Left ventricle myocardium inferior (tissue), 1 donor: ENCODE results near the gene ANKFN1. TPM values are rescaled to one million over a fixed set of nuclear protein-coding genes. Genes with fewer than 3 reads are reported as not detected.

Experiments
- DNase-seq: peaks from one replicate; pipeline ENCODE4 v3.0.0-alpha.2; 2020
- H3K27ac ChIP-seq: fragments of 200-600 bp; replicated peaks from 2 replicates; pipeline ENCODE4 v1.8.0; 2021
- H3K27me3 ChIP-seq: fragments of 200-600 bp; 2 replicates; pipeline ENCODE4 v1.8.0; 2021; ENCODE audit warnings: low read depth
- H3K36me3 ChIP-seq: fragments of 200-600 bp; 2 replicates; pipeline ENCODE4 v1.8.0; 2021
- H3K4me1 ChIP-seq: fragments of 200-600 bp; 2 replicates; pipeline ENCODE4 v1.8.0; 2021
- H3K4me3 ChIP-seq: fragments of 200-600 bp; 2 replicates; pipeline ENCODE4 v1.8.0; 2021; ENCODE audit warnings: mild to moderate bottlenecking, moderate library complexity
- H3K9me3 ChIP-seq: fragments of 200-600 bp; replicated peaks from 2 replicates; pipeline ENCODE4 v1.8.0; 2021
- intact Hi-C: fragments of 100-400 bp; cut with micrococcal nuclease; formaldehyde crosslinking; loops from one replicate; pipeline ENCODE4 v1.11.0; 2022
- total RNA-seq: library from RNA; stranded (reverse); fragmentation: NEBNext Ultra II Directional; extraction: Animal tissue kit (Norgen Biotek cat#: 25700); gene quantifications from one replicate; pipeline ENCODE4 v1.2.1, GENCODE V29; 2021
- TF ChIP-seq, protein P1 (sequence below): fragments of 200-600 bp; IDR thresholded peaks from 2 replicates; pipeline ENCODE4 v1.8.0; 2021; ENCODE audit warnings: antibody characterized with exemption, mild to moderate bottlenecking, borderline replicate concordance
- donor health status: DM: no; HTN: yes; CAD: no; lungs with severe emphysema.

Gene ANKFN1
- total RNA-seq, 1 donor from 2014 or later: not detected

DNA sequence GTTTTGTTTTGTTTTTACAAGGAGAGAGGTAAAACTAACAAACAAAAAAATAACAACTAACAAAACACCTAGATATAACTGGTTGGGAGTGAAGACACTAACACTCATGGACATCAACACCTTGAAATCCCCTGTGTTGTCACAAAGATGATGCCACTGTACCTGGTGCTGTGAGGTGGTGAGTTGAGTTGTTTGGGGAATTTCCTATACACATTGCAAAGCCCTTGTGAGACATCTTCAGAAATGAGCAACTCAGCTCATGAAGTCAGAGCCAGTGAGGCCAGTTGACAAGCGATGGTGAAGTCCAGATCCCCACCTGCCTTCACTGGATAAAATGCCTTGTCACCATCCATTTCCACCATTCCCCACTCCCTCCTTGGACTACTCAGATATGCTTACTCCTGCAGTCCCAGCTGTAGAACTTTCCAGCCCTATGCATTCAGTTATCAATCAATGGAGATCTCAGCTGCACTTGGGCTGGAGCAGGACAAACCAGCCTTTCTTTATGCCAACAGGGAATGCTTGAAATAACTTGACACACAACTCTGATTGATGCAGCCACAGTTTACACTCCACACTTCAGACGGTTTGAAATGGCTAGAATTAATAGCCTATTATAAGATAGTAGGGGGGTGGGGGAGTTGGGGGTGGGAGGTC, 22.2 kb downstream of the ANKFN1 start:
- TF ChIP-seq, protein P1, sequence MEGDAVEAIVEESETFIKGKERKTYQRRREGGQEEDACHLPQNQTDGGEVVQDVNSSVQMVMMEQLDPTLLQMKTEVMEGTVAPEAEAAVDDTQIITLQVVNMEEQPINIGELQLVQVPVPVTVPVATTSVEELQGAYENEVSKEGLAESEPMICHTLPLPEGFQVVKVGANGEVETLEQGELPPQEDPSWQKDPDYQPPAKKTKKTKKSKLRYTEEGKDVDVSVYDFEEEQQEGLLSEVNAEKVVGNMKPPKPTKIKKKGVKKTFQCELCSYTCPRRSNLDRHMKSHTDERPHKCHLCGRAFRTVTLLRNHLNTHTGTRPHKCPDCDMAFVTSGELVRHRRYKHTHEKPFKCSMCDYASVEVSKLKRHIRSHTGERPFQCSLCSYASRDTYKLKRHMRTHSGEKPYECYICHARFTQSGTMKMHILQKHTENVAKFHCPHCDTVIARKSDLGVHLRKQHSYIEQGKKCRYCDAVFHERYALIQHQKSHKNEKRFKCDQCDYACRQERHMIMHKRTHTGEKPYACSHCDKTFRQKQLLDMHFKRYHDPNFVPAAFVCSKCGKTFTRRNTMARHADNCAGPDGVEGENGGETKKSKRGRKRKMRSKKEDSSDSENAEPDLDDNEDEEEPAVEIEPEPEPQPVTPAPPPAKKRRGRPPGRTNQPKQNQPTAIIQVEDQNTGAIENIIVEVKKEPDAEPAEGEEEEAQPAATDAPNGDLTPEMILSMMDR: no peak
- H3K27ac ChIP-seq: no peak overlapping the region
- H3K4me1 ChIP-seq: peaks cover 19% of the 10 kb centered on the region
- DNase-seq: no peak
- H3K27me3 ChIP-seq: no peaks in the 10 kb centered on the region
- H3K36me3 ChIP-seq: no peaks in the 10 kb centered on the region
- H3K4me3 ChIP-seq: no peak overlapping the region
- intact Hi-C loops: no loop called here
- H3K9me3 ChIP-seq: no peaks in the 10 kb centered on the region

DNA sequence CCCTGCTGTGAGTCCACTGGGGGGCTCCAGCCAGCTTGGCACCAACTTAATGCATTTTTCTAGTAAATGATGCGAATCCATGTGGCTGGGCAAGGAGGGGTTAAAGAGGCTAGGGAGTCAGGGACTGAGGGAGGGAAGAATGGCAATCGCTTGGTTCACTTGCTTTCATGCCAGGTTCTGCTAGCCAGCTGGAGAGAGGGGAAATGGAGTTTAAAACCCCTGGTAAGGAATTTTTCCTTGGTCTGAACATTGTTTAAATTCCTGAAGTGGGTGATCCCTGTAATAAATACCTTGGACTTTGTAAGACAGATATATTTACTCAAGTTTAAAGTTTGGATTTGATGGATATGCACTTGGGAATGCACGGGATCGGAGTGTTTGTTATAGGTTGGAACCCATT, 22.8 kb downstream of the ANKFN1 start:
- H3K36me3 ChIP-seq: no peaks in the 10 kb centered on the region
- no peaks in the 10 kb centered on the region for H3K9me3 ChIP-seq
- no peaks in the 10 kb centered on the region for H3K27me3 ChIP-seq
- DNase-seq: no peak
- TF ChIP-seq, protein P1: no peak
- intact Hi-C loops: no loop called here
- peaks cover 19% of the 10 kb centered on the region for H3K4me1 ChIP-seq
- H3K27ac ChIP-seq: no peak overlapping the region
- H3K4me3 ChIP-seq: no peak overlapping the region

DNA sequence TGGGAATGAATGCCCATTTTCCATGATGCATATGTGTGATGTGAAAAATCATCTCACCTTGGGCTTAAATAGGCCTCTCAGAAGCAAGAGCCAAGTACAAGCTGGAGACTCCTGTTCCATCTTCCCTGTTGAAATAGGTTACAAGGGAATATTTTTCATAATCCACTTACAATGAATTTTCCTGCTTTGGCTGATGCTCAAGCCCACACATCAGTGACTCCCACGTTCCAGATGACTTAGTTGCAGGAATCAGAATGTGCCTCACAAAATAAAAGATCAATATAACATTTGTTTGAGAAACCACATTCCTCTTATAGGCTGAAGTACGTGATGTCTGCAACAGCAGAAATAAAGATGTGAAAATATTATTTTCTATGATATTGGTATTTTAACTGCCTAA, 24.1 kb downstream of the ANKFN1 start:
- no peaks in the 10 kb centered on the region for H3K36me3 ChIP-seq
- peaks cover 19% of the 10 kb centered on the region for H3K4me1 ChIP-seq
- TF ChIP-seq, protein P1: no peak
- no peak for DNase-seq
- H3K27ac ChIP-seq: no peak overlapping the region
- no peaks in the 10 kb centered on the region for H3K27me3 ChIP-seq
- no peak overlapping the region for H3K4me3 ChIP-seq
- intact Hi-C loops: no loop called here
- no peaks in the 10 kb centered on the region for H3K9me3 ChIP-seq

DNA sequence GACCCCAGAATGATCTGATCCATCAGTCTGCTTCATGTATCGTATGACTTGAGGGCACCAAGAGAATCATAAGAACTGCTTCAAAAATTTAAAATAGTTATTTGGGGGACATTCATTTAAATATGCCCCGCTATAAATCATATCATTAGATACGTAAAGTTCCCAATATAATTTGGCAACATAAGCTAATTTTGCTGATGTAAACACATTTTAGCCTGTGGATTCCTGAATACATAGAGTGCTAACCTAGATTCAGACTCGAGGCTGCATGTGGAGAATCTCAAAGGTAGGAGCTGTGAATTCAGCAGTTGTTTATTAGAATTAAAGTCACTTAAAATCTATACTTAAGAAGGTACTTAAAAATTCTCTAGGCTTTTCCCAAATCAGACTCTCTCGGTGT, 24.9 kb downstream of the ANKFN1 start:
- Histone ChIP-seq H3K36me3 (no peaks in the 10 kb centered on the region), H3K4me1 (peaks cover 15% of the 10 kb centered on the region), H3K27ac (no peak overlapping the region), H3K27me3 (no peaks in the 10 kb centered on the region), H3K4me3 (no peak overlapping the region), H3K9me3 (no peaks in the 10 kb centered on the region)
- intact Hi-C loops: no loop called here
- DNase-seq: no peak
- TF ChIP-seq, protein P1: no peak

DNA sequence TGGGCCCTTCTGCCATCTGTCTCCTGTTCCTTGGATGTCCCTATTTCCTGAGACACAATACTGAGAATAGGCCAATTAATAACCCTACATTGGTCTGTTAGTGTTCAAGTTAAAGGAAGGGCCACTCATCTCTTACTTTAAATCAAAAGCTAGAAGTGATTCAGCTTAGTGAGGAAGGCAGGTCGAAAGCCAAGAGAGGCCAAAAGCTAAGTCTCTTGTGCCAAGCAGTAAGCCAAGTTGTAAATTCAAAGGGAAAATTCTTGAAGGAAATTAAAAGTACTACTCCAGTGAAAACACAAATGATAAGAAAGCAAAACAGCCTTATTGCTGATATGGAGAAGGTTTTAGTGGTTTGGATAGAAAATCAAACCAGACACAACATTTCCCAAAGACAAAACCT, 28.8 kb downstream of the ANKFN1 start:
- H3K4me3 ChIP-seq: no peak overlapping the region
- no peaks in the 10 kb centered on the region for H3K36me3 ChIP-seq
- TF ChIP-seq, protein P1: no peak
- intact Hi-C loops: no loop called here
- H3K27me3 ChIP-seq: no peaks in the 10 kb centered on the region
- DNase-seq: no peak
- H3K27ac ChIP-seq: no peak overlapping the region
- H3K4me1 ChIP-seq: no peaks in the 10 kb centered on the region
- H3K9me3 ChIP-seq: no peaks in the 10 kb centered on the region
